Osteocyte (in vitro differentiated cells): ENCODE measurements around the gene INPP4B. TPM values are rescaled to one million over a fixed set of nuclear protein-coding genes. Genes with fewer than 3 reads are reported as not detected.

ENCODE experiments used
- DNase-seq: peaks from one replicate; pipeline ENCODE4 v3.0.0; 2021; ENCODE audit warnings: mixed read lengths; ENCODE audit not compliant: unreplicated experiment; ENCODE audit errors: extremely low spot score
- H3K27ac Mint-ChIP-seq: one replicate; pipeline ENCODE4 v1.8.0; 2021; ENCODE audit warnings: mild to moderate bottlenecking, mixed read lengths; ENCODE audit not compliant: unreplicated experiment
- H3K27me3 Mint-ChIP-seq: one replicate; pipeline ENCODE4 v1.8.0; 2021; ENCODE audit warnings: mixed read lengths; ENCODE audit not compliant: unreplicated experiment
- H3K36me3 Mint-ChIP-seq: one replicate; pipeline ENCODE4 v1.8.0; 2021; ENCODE audit warnings: mixed read lengths; ENCODE audit not compliant: unreplicated experiment
- H3K4me1 Mint-ChIP-seq: one replicate; pipeline ENCODE4 v1.8.0; 2021; ENCODE audit warnings: mixed read lengths; ENCODE audit not compliant: unreplicated experiment
- H3K4me3 Mint-ChIP-seq: one replicate; pipeline ENCODE4 v1.8.0; 2021; ENCODE audit warnings: mild to moderate bottlenecking, moderate library complexity, mixed read lengths; ENCODE audit not compliant: unreplicated experiment
- H3K9me3 Mint-ChIP-seq: one replicate; pipeline ENCODE4 v1.8.0; 2021; ENCODE audit warnings: mixed read lengths; ENCODE audit not compliant: unreplicated experiment
- total RNA-seq: library from RNA; stranded (reverse); gene quantifications from 2 replicates; pipeline ENCODE4 v1.2.1, GENCODE V29; 2021
- TF ChIP-seq, protein P1 (sequence below): fragments of 200-600 bp; sonication (generic); IDR thresholded peaks from 2 replicates; pipeline ENCODE4 v1.5.0; 2021; ENCODE audit warnings: antibody characterized with exemption, mild to moderate bottlenecking, moderate library complexity

The INPP4B gene
- total RNA-seq, 1 donor from 2014 or later, result 10.9 TPM

DNA sequence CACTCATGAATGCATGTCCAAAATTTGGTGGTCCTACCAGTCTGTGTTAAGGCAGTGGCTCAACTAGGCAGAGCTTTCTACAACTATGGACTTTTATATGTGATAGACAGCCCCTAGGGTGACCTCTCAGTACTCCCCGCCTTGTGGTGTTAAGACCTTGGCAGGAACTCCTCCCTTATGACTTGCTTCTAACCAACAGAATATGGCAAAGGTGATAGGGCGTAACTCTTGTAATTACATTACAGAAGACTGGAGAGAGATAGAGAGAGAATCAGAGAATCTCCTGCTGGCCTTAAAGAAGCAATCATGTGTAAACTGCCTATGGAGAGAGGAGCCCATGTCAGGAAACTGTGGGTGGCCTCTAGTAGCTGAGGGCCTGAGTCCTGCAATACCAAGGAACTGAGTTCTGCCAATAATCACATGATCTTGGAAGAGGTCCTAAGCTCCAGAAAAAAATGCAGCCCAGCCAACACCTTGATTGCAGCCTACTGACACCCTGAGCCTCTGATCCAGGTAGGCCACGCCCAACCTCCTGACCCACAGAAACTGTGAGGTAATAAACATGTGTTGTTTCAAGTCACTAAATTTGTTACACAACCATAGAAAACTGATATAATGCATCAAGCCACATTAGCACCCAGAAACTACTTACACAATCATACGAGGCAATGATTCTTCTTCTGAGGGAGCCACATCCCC is 68.9 kb downstream of the INPP4B start:
- TF ChIP-seq, protein P1, sequence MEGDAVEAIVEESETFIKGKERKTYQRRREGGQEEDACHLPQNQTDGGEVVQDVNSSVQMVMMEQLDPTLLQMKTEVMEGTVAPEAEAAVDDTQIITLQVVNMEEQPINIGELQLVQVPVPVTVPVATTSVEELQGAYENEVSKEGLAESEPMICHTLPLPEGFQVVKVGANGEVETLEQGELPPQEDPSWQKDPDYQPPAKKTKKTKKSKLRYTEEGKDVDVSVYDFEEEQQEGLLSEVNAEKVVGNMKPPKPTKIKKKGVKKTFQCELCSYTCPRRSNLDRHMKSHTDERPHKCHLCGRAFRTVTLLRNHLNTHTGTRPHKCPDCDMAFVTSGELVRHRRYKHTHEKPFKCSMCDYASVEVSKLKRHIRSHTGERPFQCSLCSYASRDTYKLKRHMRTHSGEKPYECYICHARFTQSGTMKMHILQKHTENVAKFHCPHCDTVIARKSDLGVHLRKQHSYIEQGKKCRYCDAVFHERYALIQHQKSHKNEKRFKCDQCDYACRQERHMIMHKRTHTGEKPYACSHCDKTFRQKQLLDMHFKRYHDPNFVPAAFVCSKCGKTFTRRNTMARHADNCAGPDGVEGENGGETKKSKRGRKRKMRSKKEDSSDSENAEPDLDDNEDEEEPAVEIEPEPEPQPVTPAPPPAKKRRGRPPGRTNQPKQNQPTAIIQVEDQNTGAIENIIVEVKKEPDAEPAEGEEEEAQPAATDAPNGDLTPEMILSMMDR, result no peak
- peaks cover 3% of the 10 kb centered on the region for H3K27me3 Mint-ChIP-seq
- H3K36me3 Mint-ChIP-seq, result no peaks in the 10 kb centered on the region
- H3K4me1 Mint-ChIP-seq, result no peaks in the 10 kb centered on the region
- no peak for DNase-seq
- no peak overlapping the region for H3K4me3 Mint-ChIP-seq
- H3K27ac Mint-ChIP-seq, result no peak overlapping the region
- H3K9me3 Mint-ChIP-seq, result peaks cover 3% of the 10 kb centered on the region

DNA sequence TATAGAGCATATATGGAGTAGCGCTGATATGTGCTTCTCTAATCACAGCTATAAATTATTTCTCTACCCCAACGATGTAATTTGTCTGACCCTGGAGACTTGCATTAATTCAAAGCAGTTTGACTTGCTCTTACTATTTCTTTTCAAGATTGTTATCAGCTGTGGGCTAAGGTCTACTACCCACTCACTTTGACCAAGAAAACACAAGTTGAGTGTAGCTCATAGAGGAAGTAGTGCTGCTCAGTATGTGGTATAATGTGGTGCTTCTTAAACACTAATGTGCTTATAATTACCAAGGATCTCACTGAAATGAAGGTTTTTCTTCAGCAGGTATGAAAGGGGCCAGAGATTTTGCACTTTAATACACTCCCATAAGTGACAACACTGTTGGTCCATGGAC is 70.1 kb downstream of the INPP4B start:
- H3K4me1 Mint-ChIP-seq, result no peaks in the 10 kb centered on the region
- H3K36me3 Mint-ChIP-seq, result no peaks in the 10 kb centered on the region
- DNase-seq, result no peak
- no peaks in the 10 kb centered on the region for H3K9me3 Mint-ChIP-seq
- no peak overlapping the region for H3K27ac Mint-ChIP-seq
- H3K27me3 Mint-ChIP-seq, result peaks cover 3% of the 10 kb centered on the region
- H3K4me3 Mint-ChIP-seq, result no peak overlapping the region
- TF ChIP-seq, protein P1, result no peak

DNA sequence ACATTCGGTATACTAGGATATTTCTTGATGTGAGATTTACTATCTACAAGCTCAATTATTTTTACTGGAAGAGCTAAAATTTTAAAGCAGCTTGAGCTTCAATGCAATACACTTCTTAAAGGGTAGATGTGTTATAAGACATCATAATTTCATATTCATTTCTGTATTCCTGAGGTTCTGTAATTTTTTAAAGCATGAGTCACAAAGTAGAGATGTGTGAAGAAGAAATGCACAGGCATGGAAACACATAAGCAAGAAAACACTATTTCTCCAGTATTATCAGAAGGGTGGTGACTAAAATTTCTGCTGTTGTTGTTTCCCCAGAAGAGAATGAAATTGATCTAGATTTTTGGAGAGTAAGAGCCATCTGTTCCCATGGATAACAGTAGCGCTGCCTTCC is 72.6 kb downstream of the INPP4B start:
- H3K27me3 Mint-ChIP-seq, result peaks cover 3% of the 10 kb centered on the region
- H3K4me3 Mint-ChIP-seq, result no peak overlapping the region
- H3K36me3 Mint-ChIP-seq, result no peaks in the 10 kb centered on the region
- H3K27ac Mint-ChIP-seq, result no peak overlapping the region
- TF ChIP-seq, protein P1, result no peak
- H3K9me3 Mint-ChIP-seq, result no peaks in the 10 kb centered on the region
- no peaks in the 10 kb centered on the region for H3K4me1 Mint-ChIP-seq
- no peak for DNase-seq

DNA sequence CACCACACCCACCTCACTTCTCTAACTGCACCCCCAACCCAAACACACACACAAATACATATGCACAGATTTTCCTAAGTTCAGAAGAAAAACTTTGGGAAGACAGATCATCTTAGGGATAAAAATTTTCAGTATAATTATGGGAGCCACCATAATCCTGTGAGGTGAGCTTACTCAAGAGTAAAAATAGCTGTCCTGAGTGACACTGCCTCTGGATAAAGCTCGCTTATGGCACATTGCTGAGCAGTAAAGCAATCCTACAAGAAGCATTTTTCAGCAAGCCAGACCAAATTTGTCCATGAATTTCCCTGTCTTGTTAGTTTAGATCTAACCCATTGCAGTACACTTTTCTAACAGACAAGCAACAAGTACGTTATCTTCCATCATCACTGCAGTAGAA is 83.8 kb downstream of the INPP4B start:
- Mint-ChIP-seq H3K27me3 (peaks cover 9% of the 10 kb centered on the region), H3K4me1 (no peaks in the 10 kb centered on the region), H3K36me3 (no peaks in the 10 kb centered on the region), H3K4me3 (no peak overlapping the region), H3K27ac (no peak overlapping the region), H3K9me3 (no peaks in the 10 kb centered on the region)
- DNase-seq, result no peak
- TF ChIP-seq, protein P1, result no peak

DNA sequence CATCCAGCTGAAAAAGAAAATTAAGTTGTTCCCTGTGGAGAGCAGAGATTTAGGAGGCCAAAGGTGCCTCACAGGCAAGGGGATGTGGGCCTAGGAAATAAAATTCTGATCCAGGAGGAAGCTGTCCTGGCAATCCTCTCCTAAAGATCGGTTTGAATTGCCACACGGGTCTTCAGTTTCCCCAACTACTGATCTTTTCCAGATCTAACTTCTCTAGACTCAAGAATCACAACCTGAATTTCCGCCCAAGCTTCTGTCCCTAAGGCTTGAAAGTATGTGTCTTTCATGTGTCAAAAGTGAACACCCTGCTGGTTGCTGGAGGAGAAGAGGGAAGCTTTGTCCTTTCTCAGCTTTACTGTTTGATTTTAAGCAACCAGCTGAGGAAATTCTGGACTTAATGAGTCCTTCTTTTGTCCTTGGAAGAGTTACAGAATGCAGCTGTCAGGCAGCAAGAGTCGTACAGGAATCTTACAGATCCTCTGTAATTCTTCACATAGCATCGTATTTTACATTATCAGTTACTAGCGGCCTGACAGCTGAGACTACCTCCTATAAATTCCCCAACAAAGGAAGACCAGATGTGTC is 93.8 kb downstream of the INPP4B start:
- H3K27ac Mint-ChIP-seq, result no peak overlapping the region
- H3K4me3 Mint-ChIP-seq, result no peak overlapping the region

More for the DNA sequence above, 93.8 kb downstream of the INPP4B start:
- peaks cover 2% of the 10 kb centered on the region for H3K27me3 Mint-ChIP-seq
- H3K9me3 Mint-ChIP-seq, result no peaks in the 10 kb centered on the region
- no peaks in the 10 kb centered on the region for H3K36me3 Mint-ChIP-seq
- TF ChIP-seq, protein P1, result no peak
- no peaks in the 10 kb centered on the region for H3K4me1 Mint-ChIP-seq
- no peak for DNase-seq
